K562 (cell line): Measurements from ENCODE around the gene SGMS1. TPM values are rescaled to one million over a fixed set of nuclear protein-coding genes. Genes with fewer than 3 reads are reported as not detected.

Experiments
- C11orf30 ChIP-seq: fragments of 450-650 bp; IDR thresholded peaks from 2 replicates; pipeline ENCODE4 v1.6.1; 2016; ENCODE audit warnings: low read depth, mild to moderate bottlenecking
- CGGBP1 ChIP-seq: fragments of 250-450 bp; sonication (Bioruptor Pico); IDR thresholded peaks from 2 replicates; pipeline ENCODE4 v1.9.0; 2021; ENCODE audit warnings: mild to moderate bottlenecking
- CREB3L1 ChIP-seq: fragments of 450-650 bp; IDR thresholded peaks from 2 replicates; pipeline ENCODE4 v1.6.1; 2014; ENCODE audit warnings: low read depth, mild to moderate bottlenecking, moderate library complexity, borderline replicate concordance
- FOXJ2 ChIP-seq: fragments of 200-800 bp; sonication (Bioruptor generic); IDR thresholded peaks from 2 replicates; pipeline ENCODE4 v1.6.1; 2016; ENCODE audit warnings: missing genetic modification characterization, missing compliant biosample characterization
- FOXK1 ChIP-seq: sonication (generic); formaldehyde crosslinking; IDR thresholded peaks from 2 replicates; pipeline ENCODE4 v1.8.0; 2022; ENCODE audit warnings: missing genetic modification reagents, mild to moderate bottlenecking, borderline replicate concordance
- GTF2A2 ChIP-seq: IDR thresholded peaks from 2 replicates; pipeline ENCODE4 v1.6.1; 2016; ENCODE audit warnings: mild to moderate bottlenecking, missing genetic modification characterization, missing compliant biosample characterization
- HNRNPK ChIP-seq: fragments of 200-400 bp; formaldehyde crosslinking; IDR thresholded peaks from one replicate; pipeline ENCODE4 v1.6.1; 2018; ENCODE audit warnings: mild to moderate bottlenecking, low read depth, low read length; ENCODE audit not compliant: poor library complexity, severe bottlenecking
- L3MBTL2 ChIP-seq: fragments of 450-650 bp; IDR thresholded peaks from 2 replicates; pipeline ENCODE4 v1.6.1; 2016; ENCODE audit warnings: mild to moderate bottlenecking, moderate library complexity
- LEF1 ChIP-seq: fragments of 450-650 bp; IDR thresholded peaks from 2 replicates; pipeline ENCODE4 v1.6.1; 2016; ENCODE audit warnings: mild to moderate bottlenecking
- NR0B1 ChIP-seq: fragments of 450-650 bp; IDR thresholded peaks from one replicate; pipeline ENCODE4 v1.6.1; 2018; ENCODE audit warnings: mild to moderate bottlenecking, moderate library complexity; ENCODE audit not compliant: partially characterized antibody
- TRIM28 ChIP-seq: fragments of 450-650 bp; IDR thresholded peaks from 2 replicates; pipeline ENCODE4 v1.6.1; 2017
- ZFX ChIP-seq: sonication (generic); formaldehyde crosslinking; IDR thresholded peaks from 2 replicates; pipeline ENCODE4 v1.8.0; 2022; ENCODE audit warnings: mild to moderate bottlenecking, missing genetic modification reagents, moderate library complexity
- ZNF143 ChIP-seq: sonication (generic); formaldehyde crosslinking; IDR thresholded peaks from 2 replicates; pipeline ENCODE4 v1.9.0; 2022; ENCODE audit warnings: mild to moderate bottlenecking, missing genetic modification reagents
- ZNF212 ChIP-seq: fragments of 450-650 bp; formaldehyde crosslinking; IDR thresholded peaks from 2 replicates; pipeline ENCODE4 v1.4.0; 2020; ENCODE audit warnings: mild to moderate bottlenecking
- ZNF224 ChIP-seq: sonication (generic); formaldehyde crosslinking; IDR thresholded peaks from 2 replicates; pipeline ENCODE4 v1.8.0; 2022; ENCODE audit warnings: mild to moderate bottlenecking, missing genetic modification reagents
- ZNF354B ChIP-seq: fragments of 250-450 bp; sonication (Bioruptor Pico); IDR thresholded peaks from 2 replicates; pipeline ENCODE4 v1.4.0; 2020
- ZNF41 ChIP-seq: fragments of 250-450 bp; sonication (Bioruptor Pico); conservative IDR thresholded peaks from 2 replicates; pipeline ENCODE4 v1.4.0; 2020; ENCODE audit warnings: mild to moderate bottlenecking
- ZNF507 ChIP-seq: conservative IDR thresholded peaks from 2 replicates; pipeline ENCODE4 v1.6.1; 2017; ENCODE audit warnings: missing genetic modification characterization, missing compliant biosample characterization
- ZNF584 ChIP-seq: fragments of 200-800 bp; sonication (Bioruptor generic); IDR thresholded peaks from 2 replicates; pipeline ENCODE4 v1.6.1; 2016; ENCODE audit warnings: low read depth, mild to moderate bottlenecking, missing genetic modification characterization, missing compliant biosample characterization
- ZNF717 ChIP-seq: fragments of 250-450 bp; sonication (Bioruptor Pico); IDR thresholded peaks from 2 replicates; pipeline ENCODE4 v1.5.0; 2021
- polyA plus RNA-seq, 8 experiments: library from polyadenylated mRNA; depleted of rRNA in 4 of 8; stranded (reverse) in 5 of 8; unstranded in 3 of 8; fragments of >200 nt; fragmentation: Nextera tagmentation in 2 of 8; fragmentation: Illumina TruSeq in 1 of 8; extraction: Ambion mirVana in 2 of 8; extraction: Trizol in 1 of 8; gene quantifications; 2 replicates each; pipeline versions ENCODE4 v1.2.1 to v1.2.3, GENCODE V29; 2011 to 2014; ENCODE audit warnings: inconsistent platforms in 1 of 8, missing spikeins in 1 of 8
- total RNA-seq, 7 experiments: library from RNA; depleted of rRNA in 6 of 7; stranded (reverse); fragments of >200 nt in 6 of 7; fragmentation: Illumina TruSeq in 2 of 7; extraction: Trizol in 2 of 7; gene quantifications; 2 replicates each; pipeline versions ENCODE4 v1.2.1 to v1.2.3, GENCODE V29; 2011 to 2021; ENCODE audit warnings: low replicate concordance in 1 of 7
- TF ChIP-seq, protein P1 (sequence below): fragments of 250-450 bp; sonication (Bioruptor Pico); IDR thresholded peaks from 2 replicates; pipeline ENCODE4 v1.4.0; 2020; ENCODE audit warnings: mild to moderate bottlenecking, moderate library complexity
- TF ChIP-seq, protein P2 (sequence below): sonication (generic); formaldehyde crosslinking; IDR thresholded peaks from 2 replicates; pipeline ENCODE4 v1.9.0; 2022; ENCODE audit warnings: mild to moderate bottlenecking, missing genetic modification reagents
- TF ChIP-seq, protein P3 (sequence below): fragments of 250-450 bp; sonication (Bioruptor Pico); IDR thresholded peaks from 2 replicates; pipeline ENCODE4 v1.5.0; 2021

The SGMS1 gene
- total and polyA plus RNA-seq, 9 of the 15 experiments (the other 6 are each of a cell fraction or from before 2014, with no cell fraction given): 22.6 to 232 (median 82.2) TPM

DNA sequence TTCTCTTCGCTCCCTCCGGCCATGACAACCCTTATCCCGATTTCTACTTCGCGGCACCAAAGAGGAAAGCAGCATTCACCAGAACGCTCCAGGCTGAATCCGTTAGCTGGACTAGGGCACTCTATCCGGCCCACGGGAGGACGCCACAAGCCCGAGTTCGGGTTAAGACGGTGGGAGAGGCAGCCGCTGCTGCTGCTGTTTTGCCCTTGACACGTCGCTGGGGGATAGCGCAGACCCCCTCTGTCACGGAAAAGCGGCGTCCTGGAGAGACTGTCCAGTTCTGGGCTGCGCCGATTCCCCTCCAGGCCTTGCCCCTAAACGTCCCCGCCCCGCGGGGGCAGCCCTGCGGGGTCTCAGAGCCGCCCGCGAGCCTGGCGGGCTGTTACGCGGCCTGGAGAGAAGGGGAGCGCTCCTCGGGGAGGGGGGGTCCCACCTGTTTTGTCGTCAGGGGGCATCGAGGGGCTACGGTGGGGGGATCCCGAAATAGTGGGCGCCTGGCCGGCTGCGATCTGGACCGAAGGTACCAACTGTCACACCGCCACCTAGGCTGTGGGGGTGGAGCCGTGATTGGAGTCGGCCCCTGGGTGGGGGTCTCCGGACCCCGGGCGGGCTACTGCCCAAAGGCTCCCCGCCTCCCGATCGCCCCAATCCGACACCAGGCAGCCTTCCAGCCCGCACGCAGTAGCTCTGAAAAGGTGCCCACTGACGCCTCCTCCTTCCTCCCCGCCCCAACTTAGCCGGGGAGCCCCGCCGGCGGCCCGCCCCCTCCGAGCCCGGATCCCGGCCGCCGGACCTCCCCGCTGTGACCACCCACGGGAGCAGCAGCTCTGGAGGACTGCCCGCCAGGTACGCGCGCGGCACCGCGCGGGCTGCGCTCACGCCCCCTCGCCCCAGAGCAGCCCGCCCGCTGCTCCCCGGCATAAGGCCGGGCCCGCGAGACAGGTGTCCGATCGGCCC, 772 bp downstream of the SGMS1 start (continued):
- TF ChIP-seq, protein P1, sequence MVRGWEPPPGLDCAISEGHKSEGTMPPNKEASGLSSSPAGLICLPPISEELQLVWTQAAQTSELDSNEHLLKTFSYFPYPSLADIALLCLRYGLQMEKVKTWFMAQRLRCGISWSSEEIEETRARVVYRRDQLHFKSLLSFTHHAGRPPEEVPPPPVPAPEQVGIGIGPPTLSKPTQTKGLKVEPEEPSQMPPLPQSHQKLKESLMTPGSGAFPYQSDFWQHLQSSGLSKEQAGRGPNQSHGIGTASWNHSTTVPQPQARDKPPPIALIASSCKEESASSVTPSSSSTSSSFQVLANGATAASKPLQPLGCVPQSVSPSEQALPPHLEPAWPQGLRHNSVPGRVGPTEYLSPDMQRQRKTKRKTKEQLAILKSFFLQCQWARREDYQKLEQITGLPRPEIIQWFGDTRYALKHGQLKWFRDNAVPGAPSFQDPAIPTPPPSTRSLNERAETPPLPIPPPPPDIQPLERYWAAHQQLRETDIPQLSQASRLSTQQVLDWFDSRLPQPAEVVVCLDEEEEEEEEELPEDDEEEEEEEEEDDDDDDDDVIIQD (CRISPR knock-in tag): no peak
- TF ChIP-seq ZNF143 (CRISPR knock-in tag) (no peak), ZNF584 (CRISPR knock-in tag) (no peak), FOXK1 (CRISPR knock-in tag) (0 out of 2 replicates have a peak, but pooled peaks have one; percentile 10), ZNF212 (CRISPR knock-in tag) (no peak), L3MBTL2 (no peak), ZNF41 (no peak), NR0B1 (no peak), ZFX (CRISPR knock-in tag) (peak; percentile 41; the same call in 1 of the 2 replicates), HNRNPK (no peak), CGGBP1 (CRISPR knock-in tag) (no peak), TRIM28 (no peak), GTF2A2 (no peak), ZNF354B (CRISPR knock-in tag) (no peak), ZNF717 (CRISPR knock-in tag) (no peak), C11orf30 (no peak), CREB3L1 (no peak), ZNF507 (tag) (no peak), LEF1 (no peak), ZNF224 (no peak), FOXJ2 (0 out of 2 replicates have a peak, but pooled peaks have one; percentile 9)
- TF ChIP-seq, protein P2, sequence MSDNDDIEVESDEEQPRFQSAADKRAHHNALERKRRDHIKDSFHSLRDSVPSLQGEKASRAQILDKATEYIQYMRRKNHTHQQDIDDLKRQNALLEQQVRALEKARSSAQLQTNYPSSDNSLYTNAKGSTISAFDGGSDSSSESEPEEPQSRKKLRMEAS (CRISPR knock-in tag): no peak
- TF ChIP-seq, protein P3, sequence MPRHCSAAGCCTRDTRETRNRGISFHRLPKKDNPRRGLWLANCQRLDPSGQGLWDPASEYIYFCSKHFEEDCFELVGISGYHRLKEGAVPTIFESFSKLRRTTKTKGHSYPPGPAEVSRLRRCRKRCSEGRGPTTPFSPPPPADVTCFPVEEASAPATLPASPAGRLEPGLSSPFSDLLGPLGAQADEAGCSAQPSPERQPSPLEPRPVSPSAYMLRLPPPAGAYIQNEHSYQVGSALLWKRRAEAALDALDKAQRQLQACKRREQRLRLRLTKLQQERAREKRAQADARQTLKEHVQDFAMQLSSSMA: no peak
